SIG-M5 (cell line): ENCODE measurements around the gene KANK4.

Experiments
- DNase-seq: peaks from one replicate; lab custom pipeline; 2025; lab: John Stamatoyannopoulos, UW

Gene KANK4

DNA sequence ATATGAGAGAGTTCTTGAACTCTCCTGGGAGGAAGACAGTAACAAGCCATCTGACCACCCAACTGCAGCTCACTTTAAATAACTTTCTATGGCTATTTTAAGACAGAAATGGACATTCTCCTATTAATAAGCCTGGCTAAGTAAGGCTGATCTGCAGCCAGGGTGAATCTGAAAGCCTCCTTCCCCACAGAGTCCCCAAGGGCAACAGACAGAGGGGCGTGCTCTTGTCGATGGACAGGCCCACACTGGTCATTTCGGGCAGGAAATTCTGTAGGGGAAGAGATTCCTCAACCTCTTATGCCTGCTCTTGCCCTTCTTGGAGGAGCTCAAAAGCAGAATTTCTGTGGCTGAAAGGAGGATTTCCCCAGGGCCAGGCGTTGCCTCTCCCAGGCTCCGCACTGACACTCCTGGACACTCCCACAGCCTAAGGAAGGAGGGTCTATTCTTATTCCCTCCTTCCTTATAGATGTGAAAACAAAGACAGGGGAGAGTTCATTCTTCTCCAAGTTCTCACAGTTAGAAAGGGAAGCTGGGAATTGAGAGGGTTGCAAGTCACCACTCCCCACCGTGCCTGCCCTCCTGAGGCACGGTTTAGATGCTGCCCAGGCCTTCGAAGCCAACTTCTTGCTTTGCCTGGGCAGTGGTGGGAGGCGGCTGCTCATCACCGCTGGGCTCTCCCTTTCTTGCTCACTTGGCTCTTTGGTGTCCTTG lies 17.9 kb upstream of the KANK4 start:
- no peak for DNase-seq

DNA sequence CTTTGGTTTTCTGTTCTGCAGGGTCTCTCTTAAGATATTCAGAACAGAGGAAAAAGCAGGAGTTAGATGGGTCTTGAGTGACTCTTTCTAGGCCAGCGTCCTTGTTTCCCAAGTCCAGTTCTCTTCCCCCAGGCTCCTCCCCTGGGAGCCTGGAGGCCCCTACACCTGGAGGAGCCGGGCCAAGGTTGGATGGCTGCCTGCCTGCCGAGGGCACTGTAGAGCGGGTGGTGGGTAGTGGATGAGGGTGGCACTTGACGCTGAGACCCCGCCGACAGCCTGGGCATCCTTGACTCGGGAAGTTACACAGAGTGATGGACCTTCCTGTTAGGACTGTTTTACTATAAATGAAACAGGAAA lies 17.4 kb upstream of the KANK4 start:
- no peak for DNase-seq

DNA sequence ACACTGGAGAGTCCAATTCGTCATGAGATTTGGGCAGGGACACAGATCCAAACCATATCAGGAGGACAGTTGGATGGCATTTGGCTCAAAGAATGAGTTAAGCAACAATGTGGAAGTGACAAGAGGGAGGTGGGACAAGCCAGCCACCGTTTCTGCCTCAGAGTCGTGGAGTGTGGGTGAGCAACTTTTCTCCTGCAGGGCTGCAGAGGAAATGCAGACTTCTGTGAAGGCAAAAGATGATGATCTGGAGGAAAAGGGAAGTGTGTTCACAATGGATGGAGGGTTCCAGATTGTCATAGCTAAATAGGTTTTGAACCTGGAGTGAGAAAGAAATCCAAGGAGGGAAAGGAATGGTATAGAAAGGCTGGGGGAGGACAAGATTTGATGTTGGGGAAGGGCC lies 16.4 kb upstream of the KANK4 start:
- no peak for DNase-seq

DNA sequence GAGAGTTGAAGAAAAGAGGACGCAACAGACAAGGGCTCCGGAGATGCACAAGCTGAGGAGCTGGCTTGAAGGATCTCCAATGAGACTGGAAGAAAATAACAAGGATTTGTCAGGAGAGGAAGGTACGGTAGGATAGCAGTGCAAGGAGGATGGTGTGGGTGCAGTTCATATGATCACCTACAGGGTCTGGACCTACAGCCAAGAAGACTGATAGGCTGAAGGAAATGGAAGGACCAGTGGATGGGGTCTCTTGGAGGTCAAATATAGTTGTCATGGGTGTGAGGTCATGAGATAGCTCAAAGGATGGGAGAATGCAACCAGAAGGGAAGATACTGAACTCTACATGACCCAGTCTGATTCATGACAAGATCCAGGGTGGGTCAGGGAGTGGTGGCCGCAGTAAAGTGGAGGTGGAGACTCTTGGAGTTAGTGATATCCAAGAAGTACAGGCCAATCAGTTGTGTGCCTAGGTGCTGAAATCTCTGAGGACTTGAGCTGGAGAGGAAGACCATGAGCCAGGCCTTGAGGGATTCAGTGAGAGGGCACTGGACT lies 15.3 kb upstream of the KANK4 start:
- DNase-seq = no peak

DNA sequence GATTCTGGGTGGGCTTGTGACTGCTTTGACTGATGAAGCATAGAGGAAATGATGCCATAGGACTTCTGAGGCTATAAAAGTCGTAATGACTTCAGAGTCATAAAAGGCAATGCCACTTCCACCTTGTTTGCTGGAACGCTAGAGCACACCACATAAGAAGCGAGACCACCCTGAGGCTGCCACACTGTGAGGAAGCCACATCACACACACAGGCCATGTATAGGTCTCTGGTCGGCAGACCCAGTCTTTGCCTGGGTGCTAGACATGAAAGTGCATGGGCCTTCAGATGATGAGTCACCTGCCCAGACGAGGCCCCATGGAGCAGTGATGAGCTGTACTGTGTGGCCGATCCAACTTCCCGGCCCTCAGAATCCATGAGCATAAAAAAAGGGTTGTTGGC lies 14.2 kb upstream of the KANK4 start:
- no peak for DNase-seq

DNA sequence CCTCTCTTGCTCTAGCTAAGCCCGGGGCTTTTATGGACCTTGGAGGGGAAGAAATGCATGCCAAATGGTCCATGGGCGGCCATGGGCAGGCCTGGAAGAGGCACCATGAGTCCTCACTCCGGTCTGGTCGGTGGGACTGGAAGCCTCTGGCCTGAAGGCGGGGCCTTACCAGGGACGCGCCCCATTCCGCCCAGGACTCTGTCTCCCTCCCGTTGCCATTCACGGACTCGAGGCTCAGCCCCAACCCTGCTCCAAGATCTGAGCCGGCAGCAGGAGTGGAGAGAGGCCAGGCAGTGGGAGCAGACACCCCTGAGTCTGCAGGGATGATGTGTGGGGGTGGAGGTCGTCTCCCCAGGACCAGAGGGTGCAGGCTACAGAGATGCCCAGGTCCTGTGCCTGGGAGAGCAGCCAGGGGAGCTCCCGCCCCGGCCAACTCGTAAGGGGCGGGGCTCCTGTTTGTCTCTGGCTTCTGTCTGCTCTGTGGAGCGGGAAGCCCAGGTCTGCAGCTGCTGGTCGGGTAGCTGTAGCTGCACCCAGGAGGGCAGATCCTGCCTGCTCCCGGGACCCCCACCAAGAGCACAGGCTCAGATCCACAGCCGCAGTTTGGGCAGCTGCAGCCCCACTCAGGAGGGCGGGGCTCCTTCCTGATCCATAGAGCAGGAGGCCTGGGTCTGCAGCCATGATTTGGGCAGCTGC lies 8.3 kb upstream of the KANK4 start:
- DNase-seq = no peak

DNA sequence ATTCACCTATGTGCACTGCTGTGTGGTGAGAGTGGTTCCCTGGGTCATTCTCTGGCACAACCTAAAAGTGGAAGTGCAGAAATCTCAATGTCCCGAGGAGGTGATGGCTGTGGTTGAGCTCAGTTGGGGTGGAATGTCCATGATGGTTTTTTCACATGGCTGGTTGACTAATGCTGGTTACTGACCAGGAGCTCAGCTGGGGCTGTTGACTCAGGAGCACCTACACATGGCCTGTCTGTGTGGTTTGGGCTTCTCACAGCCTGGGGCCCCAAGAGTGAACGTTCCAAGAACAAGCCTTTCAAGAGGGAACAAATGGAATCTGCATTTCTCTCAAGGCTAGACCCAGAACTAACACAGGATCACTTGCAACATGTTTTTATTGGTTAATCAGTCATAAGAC lies 6.4 kb upstream of the KANK4 start:
- no peak for DNase-seq

DNA sequence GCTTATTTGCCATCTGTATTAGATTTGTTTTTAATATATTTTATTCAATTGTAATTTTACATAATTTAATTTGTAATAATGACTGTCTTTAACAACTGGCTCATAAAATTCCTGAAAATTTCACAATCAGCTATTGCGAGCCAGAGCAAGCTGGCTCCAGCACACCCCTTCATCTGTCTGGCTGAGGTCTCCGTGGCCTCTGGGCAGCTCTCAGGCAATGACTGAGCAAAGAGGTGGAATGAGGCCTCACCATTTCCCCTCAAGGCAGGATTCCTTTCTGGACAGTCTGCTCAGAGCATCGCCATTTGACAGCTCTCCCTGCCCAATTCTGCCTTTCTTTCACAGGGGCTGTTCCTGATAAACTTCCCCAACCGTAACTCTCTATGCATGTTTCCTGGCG lies 5.8 kb upstream of the KANK4 start:
- no peak for DNase-seq

DNA sequence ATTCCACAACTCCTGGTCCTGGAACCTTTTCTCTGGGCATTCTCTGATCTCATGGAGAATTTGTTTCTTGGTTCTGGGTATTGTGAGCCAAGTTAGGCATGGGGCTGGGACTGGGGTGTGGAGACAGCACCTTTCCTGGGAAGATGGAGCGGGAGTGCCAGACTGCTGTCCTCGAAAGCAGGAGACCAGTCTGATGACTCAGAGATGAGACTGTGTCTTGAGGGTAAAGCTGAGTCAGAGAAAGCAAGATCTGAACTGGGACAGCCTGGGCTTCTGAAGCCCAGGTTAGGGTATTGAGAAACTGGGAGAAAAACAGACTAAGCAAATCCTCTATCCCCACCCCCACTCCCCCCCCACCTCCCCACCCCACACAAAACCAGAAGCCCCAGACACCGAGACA lies 2.2 kb upstream of the KANK4 start:
- DNase-seq = no peak

DNA sequence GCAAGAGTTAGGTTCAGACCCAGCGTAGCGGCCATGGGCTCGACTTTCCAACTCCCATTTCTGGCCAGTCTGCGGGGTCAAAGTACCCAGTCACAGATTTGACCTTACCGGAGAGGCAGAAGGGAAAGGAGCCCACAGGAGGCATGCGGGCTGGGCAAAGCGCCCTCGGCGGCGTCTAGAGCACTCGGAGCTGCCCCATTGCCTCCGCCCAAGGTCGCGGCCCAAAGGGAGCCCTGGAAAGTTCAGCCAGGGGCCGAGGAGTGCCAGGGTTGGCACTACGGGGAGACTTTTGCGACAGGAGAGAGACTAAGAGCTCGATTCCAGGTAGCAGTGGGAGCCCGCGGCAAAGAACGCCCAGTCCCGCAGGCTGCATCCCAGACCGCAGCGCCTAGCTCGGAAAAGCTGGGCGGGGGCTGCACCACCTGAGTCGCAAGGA lies 896 bp downstream of the KANK4 start:
- no peak for DNase-seq

DNA sequence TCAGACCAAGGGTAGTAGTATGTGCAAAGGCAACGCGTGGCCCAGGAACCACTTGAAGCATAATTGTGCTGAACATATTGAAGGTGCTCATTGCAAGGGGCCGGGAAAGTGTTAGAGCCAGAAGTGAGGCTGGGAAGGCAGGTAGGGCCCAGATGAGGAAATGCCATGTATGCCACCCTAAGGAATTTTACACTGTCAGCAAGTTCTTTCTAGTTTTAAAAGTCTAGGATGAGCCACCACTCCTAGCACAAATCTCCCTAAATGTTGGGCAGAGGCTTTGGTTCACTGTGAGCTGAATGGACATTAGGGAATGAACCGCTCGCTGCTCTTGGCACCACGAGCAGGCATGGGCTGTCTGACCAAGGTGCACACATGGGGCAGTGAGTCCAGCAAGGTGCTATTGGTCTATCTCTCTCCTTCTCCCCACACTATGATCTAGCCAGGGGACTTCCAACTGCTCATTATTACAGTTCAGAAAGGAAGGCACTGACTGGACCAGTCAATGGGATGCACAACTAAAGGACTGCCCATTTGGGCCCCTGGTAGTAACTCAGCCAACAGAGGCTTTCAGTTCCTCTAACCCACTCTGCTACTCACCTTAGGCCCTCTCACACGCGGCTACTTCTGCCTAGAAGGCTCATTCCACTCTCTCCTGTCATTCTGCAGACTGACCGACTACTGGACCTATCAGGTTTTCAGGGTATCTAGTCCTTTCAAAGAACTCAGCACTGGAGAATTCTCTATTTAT lies 2.0 kb downstream of the KANK4 start:
- no peak for DNase-seq

DNA sequence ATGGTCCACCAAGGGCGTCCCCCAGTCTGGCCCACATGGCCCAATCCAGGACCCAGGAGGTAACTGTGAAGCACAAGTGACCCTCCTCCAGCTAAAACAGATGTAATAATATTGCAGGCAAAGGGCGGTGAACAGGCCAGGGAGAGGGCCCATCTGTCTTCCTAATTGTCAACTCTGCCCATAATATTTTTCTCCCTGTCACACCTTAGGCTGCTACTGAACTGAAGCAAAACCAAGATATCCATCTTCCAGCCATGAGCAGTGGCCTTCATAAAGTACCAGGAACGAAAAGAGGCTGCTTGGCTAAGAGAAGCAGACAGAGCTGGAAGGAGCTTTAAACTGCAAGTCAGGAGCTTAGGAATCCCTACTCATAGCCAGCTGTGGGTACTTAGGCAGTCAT lies 3.1 kb downstream of the KANK4 start:
- no peak for DNase-seq

DNA sequence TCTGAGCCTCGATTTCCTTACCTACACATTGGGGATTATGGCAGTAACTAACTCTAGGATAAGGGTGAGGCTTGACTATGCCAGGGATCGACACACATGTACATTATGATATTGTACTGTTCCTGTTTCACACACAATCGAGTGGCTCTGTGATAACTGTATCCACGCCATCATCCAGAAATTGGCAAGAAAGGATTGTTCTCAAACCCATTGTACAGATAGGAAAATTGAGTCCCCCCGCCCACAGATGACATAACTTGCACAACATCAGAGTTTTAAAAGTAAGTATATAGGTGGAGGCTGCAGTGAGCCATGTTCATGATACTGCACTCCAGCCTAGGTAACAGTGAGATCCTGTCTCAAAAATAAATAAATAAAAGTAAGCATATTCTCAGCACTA lies 3.8 kb downstream of the KANK4 start:
- DNase-seq = no peak

DNA sequence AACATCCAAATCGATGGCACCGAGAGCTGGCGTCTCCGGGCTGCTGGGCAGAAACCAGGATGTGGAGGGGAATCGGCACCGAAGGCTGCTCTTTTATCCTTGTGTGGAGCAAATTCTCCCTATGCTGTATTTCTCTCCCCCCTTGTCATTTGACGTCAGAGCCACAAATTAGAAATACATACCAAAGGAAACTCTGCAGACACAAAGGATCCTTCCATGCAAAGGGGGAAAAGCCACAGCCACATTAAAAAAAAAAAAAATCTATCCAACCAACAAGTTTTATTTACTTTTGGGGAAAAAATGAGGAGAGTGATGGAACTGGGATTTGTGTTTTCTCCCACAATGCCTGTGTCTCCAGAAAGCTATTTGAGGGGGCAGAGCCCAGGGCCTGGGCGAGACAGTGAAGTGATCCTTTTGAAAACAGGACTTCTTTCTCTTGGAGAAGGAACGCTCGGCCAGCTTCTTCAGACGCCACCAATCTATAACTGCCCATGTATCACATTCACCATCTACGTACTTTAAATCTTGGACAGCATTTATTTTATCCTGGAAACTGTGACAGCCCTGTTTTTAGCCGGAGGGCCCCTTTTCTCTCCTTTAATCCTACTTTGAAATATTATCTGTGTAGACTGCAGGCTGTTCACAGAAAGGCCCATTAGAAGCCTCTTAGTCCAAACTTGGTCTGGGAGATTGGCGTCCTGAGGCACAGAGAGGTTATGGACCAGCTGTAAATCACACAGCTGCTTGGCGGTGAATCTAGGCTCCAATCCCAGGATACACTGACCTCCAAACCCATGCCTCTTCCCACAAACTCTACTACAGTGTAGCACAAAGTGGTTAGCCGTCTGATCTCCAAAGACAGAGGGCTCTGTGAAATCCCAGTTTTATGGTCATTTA lies 4.5 kb downstream of the KANK4 start:
- no peak for DNase-seq

DNA sequence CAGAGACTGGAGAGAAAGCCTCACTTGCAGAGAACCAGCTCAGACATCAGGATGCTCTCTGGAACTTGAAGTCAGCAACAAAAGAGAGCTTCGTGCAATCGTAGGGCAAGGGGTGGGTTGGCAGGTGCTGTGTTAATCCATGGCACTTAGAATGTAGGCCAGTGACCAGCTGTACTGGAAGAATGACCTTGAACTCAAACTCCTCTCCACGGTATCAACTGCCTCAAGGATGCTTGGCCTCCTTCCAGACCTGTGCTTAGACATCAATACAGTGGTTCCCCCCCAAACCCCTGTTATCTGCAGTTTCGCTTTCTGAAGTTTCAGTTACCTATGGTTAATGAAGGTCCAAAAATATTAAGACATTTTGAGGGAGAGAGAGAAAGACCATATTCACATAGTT lies 6.5 kb downstream of the KANK4 start:
- no peak for DNase-seq

DNA sequence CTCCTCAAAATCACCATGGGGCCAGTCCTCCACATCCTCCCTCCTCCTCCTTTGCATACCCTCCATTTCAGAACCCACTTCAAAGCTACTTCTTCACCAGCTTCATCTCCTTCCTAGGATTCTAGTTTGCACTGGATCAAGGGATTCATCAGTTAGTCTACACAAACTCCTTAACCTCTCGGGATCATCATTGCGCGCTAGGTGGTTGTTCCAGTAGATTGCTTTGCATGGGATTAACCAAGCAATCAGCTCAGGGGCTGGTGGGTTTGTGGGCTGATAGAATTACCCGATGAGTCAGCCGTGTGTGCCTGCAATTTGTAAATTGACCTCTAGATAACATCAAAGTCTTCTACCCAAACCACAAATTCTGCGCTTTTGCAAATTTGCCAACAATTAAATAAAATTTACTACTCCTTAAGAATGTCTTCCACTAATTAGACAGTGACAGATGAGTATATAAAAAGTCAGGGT lies 7.7 kb downstream of the KANK4 start:
- no peak for DNase-seq

DNA sequence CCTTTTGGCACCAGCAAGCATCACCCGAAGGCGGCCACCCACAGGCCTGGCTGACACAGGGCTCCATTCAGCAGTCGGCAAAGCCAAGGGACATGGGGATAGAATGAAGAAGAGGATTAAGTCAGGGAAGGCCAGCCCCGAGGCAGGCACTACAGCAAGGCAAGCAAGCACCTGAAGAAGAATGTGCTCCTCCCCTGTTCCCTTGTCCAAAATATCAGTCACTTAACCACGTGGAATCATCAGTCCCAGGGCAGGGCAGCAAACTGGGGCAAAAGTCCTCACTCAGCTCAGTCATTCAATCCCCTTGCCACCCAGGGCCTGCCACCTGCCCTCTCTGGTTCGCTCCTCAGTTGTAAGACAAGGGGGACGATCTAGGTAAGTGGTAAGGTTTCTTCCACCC lies 9.3 kb downstream of the KANK4 start:
- DNase-seq = no peak

DNA sequence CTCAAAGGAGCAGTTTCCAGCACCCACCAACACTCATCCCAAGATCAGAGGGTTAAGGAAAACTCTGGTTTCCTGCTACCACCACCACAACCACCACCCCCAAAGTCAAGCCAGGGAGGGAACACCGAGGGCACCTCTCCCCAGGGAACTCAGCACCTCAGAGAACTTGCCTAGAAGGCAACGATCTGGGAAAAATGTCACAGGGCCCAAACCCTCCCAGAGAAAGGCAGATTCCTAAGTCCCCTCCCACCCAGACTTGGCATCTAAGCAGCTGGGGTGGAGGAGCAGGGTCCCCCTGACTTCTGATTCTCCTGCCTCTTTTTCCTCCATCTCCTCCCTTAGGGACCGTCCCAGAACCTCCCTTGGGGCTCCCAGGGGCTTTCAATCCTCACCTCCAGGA lies 10.6 kb downstream of the KANK4 start:
- DNase-seq = no peak

DNA sequence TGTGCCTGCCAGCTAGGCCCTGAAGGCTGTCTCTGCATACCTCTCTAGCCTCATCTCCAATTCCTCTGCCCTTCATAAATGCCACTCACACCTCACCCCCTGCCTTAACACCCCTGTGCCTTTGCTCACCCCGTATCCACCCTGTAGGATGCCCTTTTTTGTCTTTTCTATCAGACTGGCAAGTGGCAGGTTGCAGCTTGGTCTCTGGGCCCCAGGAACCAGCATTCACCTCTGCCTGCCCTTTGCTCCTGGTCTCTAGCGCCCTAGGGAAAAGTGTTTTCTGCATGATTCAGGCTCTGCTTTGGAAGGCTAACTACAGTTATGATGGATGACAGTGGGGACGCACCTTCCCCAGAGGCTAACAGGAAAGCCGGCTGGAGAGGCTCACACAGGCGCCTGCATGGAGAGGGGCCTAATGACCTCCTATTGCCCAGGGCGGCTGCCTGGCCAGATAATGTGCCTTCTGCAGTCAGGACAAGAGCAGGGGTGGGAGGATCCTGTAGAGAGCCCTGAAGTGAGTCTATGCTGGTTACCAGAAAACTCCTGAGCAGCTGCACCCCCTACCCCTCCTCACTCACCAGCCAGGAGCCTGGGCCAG lies 11.2 kb downstream of the KANK4 start:
- no peak for DNase-seq

DNA sequence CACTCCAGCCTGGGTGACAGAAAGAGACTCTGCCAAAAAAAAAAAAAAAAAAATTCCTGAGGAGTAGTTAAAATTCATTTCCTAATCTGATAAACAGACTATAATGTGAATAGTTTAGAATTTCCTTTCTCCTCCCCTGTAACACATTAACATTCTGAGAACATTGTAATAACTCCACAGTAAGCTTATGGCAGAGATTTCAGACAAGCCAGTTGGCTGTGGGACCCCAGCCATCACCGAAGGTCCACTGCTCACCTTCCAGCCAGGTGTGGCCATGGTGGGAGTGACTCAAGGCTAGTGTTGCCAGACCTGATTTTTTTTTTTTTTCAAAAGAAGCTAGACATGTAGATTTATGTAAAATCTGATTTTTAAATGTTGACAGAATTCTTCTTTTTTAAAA lies 11.8 kb downstream of the KANK4 start:
- no peak for DNase-seq

DNA sequence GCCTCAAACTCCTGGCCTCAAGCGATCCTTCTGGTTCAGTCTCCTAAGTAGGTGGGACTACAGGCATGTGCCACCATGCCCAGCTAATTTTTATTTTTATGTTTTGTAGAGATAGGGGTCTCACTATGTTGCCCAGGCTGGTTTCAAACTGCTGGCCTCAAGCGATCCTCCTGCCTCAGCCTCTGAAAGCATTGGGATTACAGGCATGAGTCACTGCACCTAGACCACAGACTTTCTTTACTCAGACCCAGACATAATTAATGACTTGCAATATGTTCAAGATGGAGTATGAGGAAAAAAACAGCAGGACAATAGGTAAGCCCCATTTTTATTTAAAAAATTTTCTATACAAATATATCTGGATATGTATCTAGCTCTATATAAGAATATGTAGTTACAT lies 13.2 kb downstream of the KANK4 start:
- DNase-seq = no peak

DNA sequence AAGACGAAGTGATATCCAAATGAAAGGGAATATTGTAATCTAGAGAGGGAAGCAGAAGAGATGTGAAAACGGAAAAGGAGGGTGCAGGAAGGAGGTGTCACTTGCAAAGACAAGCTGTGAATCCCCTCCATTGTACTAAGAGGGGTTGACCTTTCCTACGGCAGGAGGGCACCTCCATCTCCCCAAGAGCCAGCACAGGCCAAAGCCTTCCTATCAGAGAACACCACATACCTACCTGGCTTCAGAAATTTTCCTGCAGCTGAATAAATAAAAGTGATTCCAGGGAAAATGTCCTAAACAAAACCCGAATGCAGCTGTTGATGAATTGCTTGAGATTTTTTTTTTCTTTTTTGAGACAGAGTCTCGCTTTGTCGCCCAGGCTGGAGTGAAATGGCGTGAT lies 14.3 kb downstream of the KANK4 start:
- no peak for DNase-seq
